B cell (primary cell): ENCODE data around the gene CTRL.

Experiments used
- CTCF ChIP-seq: fragments of 200-600 bp; IDR thresholded peaks from one replicate; pipeline ENCODE4 v1.8.0; 2022; ENCODE audit warnings: antibody characterized with exemption, mild to moderate bottlenecking
- EZH2 ChIP-seq: IDR thresholded peaks from 2 replicates; pipeline ENCODE4 v1.6.1; 2012; ENCODE audit warnings: borderline replicate concordance, low read depth, mild to moderate bottlenecking, moderate library complexity, low read length; ENCODE audit not compliant: insufficient read depth, poor library complexity, severe bottlenecking

- TF ChIP-seq EZH2 (no peak), CTCF (no peak)
These were observed 30.5 kb upstream of the CTRL start for GRCh38 chr16:67962135-67962534.
